ENCODE results near the gene SWI5.

Gene SWI5

DNA sequence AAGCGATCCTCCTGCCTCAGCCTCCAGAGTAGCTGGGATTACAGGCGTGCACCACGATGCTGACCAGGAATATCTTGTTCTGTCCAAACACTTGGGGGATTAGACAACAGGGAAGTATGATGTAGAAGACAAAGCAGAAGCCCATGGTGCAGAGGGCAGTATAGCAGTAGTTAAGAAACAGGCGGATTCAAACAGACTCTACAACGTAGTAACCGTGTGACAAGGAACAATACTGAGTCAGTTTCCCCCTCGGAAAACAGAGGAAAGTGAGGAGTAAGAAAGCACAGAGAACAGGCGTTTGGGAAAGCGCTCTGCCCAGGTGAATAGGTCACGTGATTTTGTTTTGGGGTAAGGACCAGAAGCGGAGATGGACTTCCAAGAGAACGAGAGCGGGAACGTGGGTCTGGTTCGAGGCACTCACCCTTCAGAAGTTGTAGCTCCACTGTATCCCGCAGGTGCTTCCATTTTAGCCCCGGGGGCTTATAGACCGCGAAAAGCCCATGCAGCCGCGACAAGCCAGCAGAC, 45.9 kb downstream of the SWI5 start:
- DNase-seq, result no peak

DNA sequence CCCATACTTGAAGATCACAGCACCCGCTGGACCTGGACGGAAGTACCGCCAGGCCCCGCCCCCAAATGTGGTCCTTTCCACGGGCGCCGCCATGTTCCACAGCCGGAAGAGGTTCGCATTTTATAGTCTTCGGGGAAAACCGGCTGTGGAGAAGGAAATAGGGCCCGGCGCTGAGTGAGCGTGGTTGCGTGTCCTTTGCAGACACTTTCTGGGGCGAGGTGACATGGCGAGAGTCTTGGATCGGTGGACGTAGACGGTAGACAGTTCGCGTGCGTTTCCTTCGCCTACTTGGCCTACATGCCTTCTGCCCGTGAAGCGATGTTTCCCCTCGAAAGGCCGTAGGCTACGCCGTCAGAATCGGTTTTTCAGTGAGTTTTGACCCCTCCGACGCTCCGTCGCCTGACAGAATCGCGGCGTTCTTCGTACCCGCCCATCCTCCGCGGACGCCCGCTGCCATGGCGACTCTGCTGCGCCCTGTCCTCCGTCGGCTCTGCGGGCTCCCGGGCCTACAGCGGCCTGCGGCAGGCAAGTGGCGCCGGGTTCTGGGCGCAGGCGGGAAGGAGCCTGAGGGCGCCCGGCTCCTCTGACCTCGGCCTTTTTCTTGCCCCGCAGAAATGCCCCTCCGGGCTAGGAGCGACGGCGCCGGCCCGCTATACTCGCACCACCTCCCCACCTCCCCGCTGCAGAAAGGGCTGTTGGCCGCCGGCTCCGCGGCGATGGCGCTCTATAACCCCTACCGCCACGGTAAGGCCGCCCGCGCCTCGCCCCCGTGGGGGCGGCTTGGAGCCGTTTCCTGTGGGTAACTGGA, 46.5 kb downstream of the SWI5 start, which contains the start of the genes COQ4 and TRUB2:
Gene COQ4 (plus strand): TSS at position 436 of the 808 bp plus-strand sequence. CDS start 20 bp downstream, at position 456.
Gene TRUB2 (minus strand): TSS at position 44 of the 808 bp plus-strand sequence. CDS start 39 bp downstream, at position 5.
- peak; percentile 93 for DNase-seq

DNA sequence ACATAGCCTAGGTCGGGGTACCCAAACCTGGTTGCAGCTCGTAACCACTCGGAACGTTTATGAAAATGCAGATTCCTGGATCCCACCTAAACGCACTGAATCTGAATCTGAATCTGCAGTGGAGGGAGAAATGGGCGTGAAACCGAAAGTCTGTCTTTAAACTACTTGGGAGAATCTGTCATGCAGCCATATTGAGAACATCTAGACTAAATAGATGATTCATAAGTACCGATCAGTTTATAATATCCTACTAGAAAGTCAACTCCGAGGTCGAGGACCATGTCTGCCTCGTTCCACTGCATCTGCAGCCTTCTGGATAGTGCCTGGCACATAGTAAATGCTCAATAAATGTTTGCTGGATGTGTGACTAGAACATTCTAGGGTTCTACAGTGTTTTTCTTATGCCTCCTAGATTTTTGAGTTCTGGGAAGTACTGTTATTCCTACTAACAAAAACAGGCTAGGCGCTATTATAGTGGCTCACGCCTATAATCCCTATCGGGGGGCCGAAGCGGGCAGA, 47.2 kb downstream of the SWI5 start:
- peak; percentile 37 for DNase-seq

DNA sequence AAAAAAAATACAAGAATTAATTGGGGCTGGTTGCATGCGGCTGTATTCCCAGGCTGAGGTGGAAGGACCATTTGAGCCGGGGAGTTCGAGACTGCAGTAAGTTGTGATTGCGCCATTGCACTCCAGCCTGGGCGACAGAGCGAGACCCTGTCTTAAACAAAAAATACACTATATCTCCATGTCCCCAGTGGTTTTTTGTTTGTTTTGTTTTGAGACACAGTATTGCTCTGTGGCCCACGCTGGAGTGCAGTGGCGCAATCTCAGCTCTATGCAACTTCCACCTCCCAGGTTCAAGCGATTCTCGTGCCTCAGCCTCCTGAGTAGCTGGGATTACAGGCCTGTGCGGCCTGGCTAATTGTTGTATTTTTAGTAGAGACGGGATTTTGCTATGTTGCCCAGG, 47.7 kb downstream of the SWI5 start:
- no peak for DNase-seq

DNA sequence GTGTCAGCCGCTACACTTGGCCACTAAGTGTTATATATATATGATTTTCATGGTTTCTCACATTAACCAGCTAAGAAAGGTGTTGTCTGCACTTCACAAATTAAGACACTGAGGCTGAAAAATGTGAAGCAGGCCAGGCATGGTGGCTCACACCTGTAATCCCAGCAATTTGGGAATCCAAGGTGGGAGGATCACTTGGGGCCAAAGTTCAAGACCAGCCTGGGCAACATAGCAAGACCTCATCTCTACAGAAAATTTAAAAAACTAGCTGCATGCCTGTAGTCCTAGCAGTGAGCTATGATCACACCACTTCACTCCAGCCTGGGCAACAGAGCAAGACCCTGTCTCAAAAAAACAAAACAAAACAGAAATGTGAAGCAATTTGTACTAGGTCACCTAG, 48.3 kb downstream of the SWI5 start:
- no peak for DNase-seq

DNA sequence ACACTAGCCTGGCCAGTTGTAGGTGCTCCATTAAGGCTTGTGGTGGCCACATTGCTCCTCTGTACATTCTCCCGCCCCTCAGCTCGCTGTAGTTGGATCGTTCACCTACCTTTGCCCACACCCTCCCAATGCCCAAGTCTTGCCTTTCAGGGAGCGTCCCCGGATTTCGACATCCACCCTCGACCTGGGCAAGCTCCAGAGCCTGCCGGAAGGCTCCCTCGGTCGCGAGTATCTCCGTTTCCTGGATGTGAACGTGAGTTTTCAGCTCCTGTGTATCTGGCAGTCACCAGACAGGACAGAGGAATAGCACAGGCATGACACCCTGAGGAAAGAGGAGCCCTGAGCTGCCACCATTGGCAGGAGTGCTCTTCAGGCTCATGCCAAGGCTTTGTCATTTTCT, 49.6 kb downstream of the SWI5 start:
- DNase-seq, result no peak

DNA sequence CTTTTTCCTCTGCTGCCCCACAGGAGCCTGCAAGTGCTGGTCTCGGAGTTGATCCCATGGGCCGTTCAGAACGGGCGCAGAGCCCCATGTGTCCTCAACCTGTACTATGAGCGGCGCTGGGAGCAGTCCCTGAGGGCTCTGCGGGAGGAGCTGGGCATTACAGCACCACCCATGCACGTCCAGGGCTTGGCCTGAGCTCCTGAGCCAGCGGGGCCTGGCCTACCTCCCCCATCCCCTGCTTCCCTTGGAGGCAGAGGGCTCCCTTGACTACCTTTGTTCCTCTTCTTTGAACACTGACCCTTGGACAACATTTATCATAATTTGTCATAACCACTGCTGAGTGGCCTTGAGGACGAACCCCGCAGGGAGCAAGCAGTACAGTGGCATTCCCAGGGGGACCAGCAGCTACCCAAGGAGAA, 57.4 kb downstream of the SWI5 start:
- no peak for DNase-seq

DNA sequence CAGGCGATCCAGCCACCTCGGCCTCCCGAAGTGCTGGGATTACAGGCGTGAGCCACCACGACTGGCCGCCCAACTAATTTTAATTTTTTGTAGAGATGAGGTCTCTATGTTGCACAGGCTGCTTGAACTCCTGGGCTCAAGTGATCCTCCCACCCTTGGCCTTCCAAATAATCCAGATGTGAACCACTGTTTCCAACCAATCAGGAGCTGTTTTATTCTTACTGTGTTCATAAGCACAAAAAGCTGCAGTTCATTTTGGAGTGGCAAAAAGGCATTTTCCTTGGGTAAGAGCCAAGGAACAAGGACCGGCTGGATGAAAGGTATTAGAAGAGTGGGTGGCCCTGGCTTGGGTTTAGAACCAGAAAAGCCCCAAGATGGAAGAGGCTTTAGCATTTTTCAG, 59.1 kb downstream of the SWI5 start:
- DNase-seq, result no peak

DNA sequence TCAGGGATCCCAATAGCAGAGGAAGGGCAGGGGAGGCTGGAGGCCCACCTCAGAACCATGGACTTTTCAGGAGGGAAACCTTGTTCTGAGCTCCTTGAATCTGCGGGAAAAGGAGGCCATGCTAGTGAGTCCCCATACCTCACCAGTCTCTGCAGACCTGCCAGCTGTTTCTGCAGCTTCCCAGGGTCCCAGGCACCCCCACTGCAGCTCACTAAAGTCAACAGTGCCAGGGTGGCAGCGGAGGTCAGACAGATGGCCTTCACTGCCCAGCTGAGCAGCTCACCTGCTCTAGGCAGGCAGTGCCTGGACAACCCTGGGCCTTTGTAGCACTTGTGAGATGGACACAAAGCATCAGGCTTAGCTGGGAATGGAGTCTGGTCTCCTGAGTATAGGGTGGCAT, 59.8 kb downstream of the SWI5 start:
- DNase-seq, result no peak

DNA sequence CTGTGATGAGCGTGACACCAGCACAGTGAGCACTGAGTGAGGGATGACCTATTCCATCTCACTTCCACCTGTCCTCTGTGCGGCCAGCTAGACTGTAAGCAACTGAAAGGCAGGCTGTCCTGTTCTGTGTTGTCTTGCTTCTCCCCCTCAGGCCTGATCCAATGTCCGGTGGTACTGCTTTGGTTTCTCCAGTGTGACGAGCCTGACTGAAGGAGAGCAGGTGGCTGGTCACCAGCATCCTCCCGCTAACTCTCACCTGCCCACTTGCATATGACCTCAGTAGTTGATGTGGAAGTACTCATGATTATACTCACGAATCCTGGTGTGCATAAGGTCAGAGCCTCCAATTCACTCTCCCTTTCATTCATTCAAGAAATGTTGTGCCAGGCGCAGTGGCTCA, 61.9 kb downstream of the SWI5 start:
- no peak for DNase-seq
